ENCODE results near the gene MTG1. TPM values are rescaled to one million over a fixed set of nuclear protein-coding genes. Genes with fewer than 3 reads are reported as not detected.
"Not testable (repeated sequence)": the region's sequence is repeated elsewhere in the genome, so short reads cannot be mapped to it uniquely, and the experiment has no call there.

The MTG1 gene
- total RNA-seq, 2 donors from 2014 or later = 38.9 to 58.8 TPM

GRCh38 chr10:133431888-133432613 lies 38.1 kb downstream of the MTG1 start:
- H3K9me3 Mint-ChIP-seq; H3K4me3 Mint-ChIP-seq; H3K27ac Mint-ChIP-seq; H3K36me3 Mint-ChIP-seq (ENCODE audit: low read depth); H3K27me3 Mint-ChIP-seq; ATAC-seq (replicated peaks); H3K4me1 Mint-ChIP-seq: not testable (repeated sequence)

DNA sequence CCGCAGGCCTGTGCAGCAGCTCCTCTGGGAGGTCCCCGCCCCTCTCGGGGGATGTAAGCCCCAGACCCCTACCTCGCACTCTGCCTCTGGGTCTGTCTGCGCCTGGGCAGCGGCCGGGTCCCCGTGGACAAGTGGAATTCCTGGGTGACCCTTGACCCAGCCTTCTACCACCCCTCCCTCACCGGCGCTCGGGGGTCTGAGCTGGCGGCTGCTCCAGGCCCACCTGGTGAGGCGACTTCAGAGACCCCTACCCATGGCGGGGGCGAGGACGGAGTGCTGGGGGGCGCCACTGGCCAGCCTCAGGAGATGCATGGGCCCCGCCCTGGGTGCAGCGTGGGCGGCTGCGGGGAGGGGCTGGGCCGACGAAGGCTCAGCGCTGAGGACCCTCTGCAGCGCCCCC lies 38.8 kb downstream of the MTG1 start:
- not testable (repeated sequence) for H3K27ac Mint-ChIP-seq; H3K4me1 Mint-ChIP-seq; H3K9me3 Mint-ChIP-seq; H3K36me3 Mint-ChIP-seq (ENCODE audit: low read depth); H3K27me3 Mint-ChIP-seq; ATAC-seq (replicated peaks); H3K4me3 Mint-ChIP-seq

DNA sequence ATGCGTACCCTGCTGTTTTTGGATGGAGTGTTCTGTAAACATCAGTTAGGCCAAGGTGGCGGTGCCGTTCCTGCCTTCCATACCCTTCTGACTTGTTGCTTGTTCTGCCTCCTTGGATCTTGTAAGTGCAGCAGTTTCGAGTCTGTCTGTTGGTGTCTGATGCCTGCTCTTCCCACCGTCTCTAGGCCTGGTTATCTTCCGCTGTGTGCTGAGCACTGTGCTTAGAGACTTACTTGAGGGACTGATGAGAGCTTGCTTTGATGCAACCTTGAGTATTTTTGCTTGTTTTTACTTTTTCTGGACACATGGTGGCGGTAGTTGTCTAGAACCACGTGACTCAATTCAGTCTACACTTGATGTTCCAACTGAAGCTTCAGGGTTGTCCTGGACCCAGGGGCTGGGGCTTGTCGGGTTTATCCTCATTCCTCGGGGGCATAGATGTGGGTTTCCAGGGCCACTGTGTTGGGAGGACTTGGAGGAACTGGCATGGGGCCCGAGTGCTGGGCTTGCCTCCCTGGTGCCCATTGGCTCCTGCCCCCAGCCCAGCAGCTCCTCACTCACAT lies 44.8 kb downstream of the MTG1 start:
- ATAC-seq (replicated peaks) = peak; percentile 55
- H3K36me3 Mint-ChIP-seq (ENCODE audit: low read depth) = peaks cover 4% of the 10 kb centered on the region
- H3K27me3 Mint-ChIP-seq = peaks cover 5% of the 10 kb centered on the region
- no peaks in the 10 kb centered on the region for H3K9me3 Mint-ChIP-seq
- H3K4me3 Mint-ChIP-seq = peak overlapping the region; percentile 47
- H3K4me1 Mint-ChIP-seq = peaks cover 25% of the 10 kb centered on the region
- no peak overlapping the region for H3K27ac Mint-ChIP-seq

DNA sequence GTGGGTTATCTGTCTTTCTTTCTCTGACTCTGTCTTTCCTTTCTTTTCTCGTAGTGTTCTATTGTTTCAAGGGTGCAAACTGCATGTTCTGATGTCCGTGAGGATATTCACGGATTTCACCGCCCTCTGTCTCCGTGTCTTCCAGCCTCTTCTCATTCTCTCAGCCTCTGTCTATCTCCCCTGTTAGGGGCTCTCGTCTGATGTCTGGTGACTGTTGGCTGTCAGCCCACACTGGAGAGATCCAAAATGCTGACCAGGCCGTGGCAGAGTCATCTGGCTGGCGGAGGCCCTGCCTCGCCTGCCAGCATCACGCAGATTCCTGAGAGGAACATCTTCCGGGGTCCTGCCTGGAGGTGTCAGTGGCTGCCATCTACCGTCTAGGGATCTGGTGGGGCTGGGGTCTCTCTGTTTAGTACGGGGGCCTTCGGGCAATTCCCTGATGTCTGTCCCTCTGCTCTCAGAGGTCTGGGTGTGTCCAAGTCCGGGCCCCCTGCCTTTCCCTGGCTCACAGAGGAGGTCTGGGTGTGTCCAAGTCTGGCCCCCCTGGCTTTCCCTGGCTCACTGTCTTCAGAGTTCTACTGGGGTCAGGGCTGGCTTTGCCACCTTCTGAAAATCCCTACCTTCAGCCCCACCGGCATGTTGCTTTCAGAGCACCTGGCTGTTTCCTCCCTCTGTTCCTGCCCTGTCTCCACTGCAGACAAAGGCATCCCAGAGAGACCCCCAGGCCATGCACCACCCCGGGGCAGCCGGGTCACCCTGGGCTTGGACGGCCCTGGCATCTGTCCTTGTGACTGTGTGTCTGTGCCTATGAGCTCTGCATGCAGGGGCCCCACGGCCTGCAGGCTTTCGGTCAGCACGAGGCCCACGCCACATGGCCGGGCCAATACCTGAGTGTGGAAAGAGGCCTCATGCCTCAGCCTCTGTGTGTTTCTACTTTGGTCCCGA lies 45.8 kb downstream of the MTG1 start:
- Mint-ChIP-seq H3K4me3 (peak overlapping the region; percentile 47), H3K4me1 (peaks cover 25% of the 10 kb centered on the region), H3K27me3 (peaks cover 5% of the 10 kb centered on the region), H3K9me3 (no peaks in the 10 kb centered on the region), H3K36me3 (ENCODE audit: low read depth) (peaks cover 4% of the 10 kb centered on the region), H3K27ac (no peak overlapping the region)
- ATAC-seq (replicated peaks) = no peak

- Mint-ChIP-seq H3K27me3 (peaks cover 5% of the 10 kb centered on the region), H3K27ac (no peak overlapping the region), H3K36me3 (ENCODE audit: low read depth) (peaks cover 4% of the 10 kb centered on the region)
These were observed 46.8 kb downstream of the MTG1 start for GRCh38 chr10:133440633-133441285.

DNA sequence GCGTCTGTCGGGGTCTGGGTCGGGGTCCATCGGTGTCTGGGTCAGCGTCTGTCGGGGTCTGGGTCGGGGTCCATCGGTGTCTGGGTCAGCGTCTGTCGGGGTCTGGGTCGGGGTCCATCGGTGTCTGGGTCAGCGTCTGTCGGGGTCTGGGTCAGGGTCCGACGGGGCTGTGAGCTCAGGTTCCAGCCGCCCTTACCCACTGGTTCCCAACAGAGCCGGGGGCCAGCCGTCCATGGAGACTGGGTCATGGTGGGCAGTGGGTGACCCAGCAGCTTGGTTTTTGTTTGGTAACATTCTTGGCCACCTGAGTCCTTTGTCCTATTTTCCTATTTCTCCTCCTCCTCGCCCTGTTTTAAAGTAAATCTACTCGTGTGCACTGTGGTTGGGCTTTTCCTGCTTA lies 47.4 kb downstream of the MTG1 start:
- H3K36me3 Mint-ChIP-seq (ENCODE audit: low read depth); H3K27me3 Mint-ChIP-seq; ATAC-seq (replicated peaks); H3K9me3 Mint-ChIP-seq: not testable (repeated sequence)
- peaks cover 25% of the 10 kb centered on the region for H3K4me1 Mint-ChIP-seq
- peak overlapping the region; percentile 83 for H3K27ac Mint-ChIP-seq
- peak overlapping the region; percentile 69 for H3K4me3 Mint-ChIP-seq

More at GRCh38 chr10:133440633-133441285, 46.8 kb downstream of the MTG1 start:
- ATAC-seq (replicated peaks) = no peak
- no peaks in the 10 kb centered on the region for H3K9me3 Mint-ChIP-seq
- no peak overlapping the region for H3K4me3 Mint-ChIP-seq
- peaks cover 25% of the 10 kb centered on the region for H3K4me1 Mint-ChIP-seq

- H3K27ac Mint-ChIP-seq = peak overlapping the region; percentile 83
- H3K27me3 Mint-ChIP-seq = peaks cover 1% of the 10 kb centered on the region
- H3K4me1 Mint-ChIP-seq = peaks cover 28% of the 10 kb centered on the region
- H3K36me3 Mint-ChIP-seq (ENCODE audit: low read depth) = peaks cover 3% of the 10 kb centered on the region
- H3K9me3 Mint-ChIP-seq = peaks cover 3% of the 10 kb centered on the region
- peak; percentile 22 for ATAC-seq (replicated peaks)
- H3K4me3 Mint-ChIP-seq = peak overlapping the region; percentile 69
These were observed 47.8 kb downstream of the MTG1 start for GRCh38 chr10:133441780-133442179.

DNA sequence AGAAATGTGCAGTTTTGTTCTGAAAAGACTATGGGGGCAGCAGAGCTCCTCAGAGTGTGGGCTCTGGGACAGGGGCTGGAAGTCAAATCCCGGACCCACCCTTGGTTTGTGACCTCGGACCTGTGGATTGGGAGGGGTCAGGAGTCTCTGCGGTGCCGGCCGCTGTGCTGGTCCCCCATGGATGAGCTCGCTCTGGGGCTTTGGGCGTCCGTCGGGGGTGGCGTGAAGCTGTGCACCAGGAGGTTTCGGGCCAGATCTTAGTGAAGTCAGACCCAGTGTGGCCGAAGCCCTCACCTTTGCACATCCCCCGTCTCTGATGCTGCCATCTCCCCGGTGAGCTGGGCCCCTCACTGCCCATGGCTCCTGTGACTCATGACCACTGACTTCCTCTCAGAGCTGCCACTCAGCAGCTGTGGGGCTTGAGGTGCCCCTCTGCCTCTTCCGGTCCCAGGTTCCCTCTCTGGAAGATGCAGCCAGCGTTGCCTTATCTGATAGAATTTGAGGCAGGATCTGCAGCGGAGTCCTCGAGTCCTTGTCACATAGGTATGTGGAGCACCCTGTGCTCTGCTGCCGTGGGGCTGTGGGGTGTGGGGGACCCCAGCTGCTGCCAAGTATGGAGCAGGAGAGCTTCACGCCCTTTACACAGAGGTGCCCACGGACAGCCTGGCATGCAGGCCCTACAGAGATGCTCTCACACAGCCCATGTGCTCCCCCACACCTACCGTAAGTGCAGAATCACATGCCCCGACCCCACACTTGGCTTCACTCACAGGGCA lies 48.4 kb downstream of the MTG1 start:
- no peaks in the 10 kb centered on the region for H3K27me3 Mint-ChIP-seq
- peaks cover 6% of the 10 kb centered on the region for H3K36me3 Mint-ChIP-seq (ENCODE audit: low read depth)
- H3K4me3 Mint-ChIP-seq = peak overlapping the region; percentile 69
- peak overlapping the region; percentile 83 for H3K27ac Mint-ChIP-seq
- ATAC-seq (replicated peaks) = peak; percentile 91
- peaks cover 6% of the 10 kb centered on the region for H3K9me3 Mint-ChIP-seq
- peaks cover 30% of the 10 kb centered on the region for H3K4me1 Mint-ChIP-seq

DNA sequence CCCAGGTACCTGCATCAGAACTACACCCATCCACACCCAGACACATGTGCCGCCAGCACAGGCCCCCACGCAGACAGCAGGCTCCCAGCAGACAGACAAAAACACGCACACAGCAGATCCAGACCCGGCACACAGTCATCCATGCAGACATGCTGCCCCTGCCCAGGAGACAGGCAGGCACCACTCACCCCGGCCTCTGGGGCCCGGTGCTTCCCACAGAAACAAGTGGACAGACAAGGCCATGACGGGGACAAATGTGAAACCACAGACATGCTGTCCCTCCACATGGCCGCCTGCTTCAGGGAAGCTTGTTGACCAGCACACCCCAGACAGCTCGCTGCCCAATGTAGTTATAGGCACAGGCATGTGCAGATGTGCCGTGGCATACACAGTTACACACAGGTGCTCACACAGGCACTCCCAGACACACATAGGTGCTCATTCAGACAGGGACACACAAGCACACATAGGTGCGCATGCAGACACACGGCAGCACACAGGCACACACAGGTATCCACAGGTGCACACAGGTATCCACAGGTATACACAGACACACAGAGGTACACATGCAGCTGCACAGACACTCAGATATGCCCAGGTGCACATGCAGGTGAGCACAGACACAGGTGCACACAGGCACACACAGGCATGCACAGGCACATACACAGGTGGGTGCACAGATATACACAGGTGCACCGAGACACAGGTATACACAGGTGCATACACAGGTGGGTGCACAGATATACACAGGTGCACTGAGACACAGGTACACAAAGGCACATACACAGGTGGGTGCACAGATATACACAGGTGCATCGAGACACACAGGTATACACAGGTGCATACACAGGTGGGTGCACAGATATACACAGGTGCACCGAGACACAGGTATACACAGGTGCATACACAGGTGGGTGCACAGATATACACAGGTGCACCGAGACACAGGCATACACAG lies 49.3 kb downstream of the MTG1 start:
- H3K4me1 Mint-ChIP-seq = peaks cover 30% of the 10 kb centered on the region
- H3K27ac Mint-ChIP-seq = peak overlapping the region; percentile 83
- no peak for ATAC-seq (replicated peaks)
- H3K9me3 Mint-ChIP-seq = peaks cover 10% of the 10 kb centered on the region
- H3K27me3 Mint-ChIP-seq = no peaks in the 10 kb centered on the region
- H3K4me3 Mint-ChIP-seq = peak overlapping the region; percentile 69
- peaks cover 6% of the 10 kb centered on the region for H3K36me3 Mint-ChIP-seq (ENCODE audit: low read depth)

DNA sequence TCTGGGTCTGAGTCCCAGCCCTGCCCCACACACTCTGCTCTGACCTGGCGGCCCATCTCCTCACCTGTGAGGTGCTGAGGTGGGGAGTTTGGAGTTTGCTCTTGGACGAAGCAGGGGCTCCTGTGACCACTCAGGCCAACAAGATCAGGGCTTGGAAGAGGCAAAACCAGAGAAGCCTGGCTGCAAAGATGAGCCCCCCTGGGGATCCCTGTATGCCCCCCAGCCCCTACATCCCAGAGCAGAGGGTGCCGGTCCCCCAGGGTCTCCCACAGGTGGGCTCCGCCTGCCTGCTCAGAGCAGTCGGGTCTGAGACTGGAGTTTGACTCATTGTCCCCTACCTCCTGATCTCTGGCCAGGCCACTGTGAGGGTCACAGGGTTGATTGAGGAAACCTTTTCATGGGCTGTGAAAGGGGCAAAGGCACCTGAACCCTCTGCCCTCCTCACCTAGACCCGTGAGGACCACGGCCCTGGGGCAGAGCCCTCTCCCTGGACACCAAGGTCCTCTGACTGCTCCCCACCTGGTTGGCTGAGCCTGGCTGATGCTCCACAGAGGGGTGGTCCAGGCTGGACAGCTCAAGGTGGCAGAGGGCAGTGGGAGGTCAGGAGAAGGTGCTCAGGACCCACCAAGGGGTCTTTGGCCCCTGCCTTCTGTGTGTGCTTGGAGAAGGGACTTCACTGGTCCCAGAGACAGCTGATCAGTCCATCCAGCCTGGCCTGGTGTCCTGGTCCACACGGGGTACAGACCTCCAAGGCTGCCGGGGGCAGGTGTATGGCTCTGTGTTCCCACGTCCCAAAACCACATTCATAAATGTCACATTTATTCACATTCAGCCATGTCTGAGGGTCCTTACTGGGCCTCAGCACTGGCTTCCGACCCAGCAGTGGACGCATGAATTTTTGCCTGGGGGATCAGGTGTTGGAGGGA lies 50.6 kb downstream of the MTG1 start:
- ATAC-seq (replicated peaks) = no peak
- Mint-ChIP-seq H3K9me3 (peaks cover 20% of the 10 kb centered on the region), H3K27ac (no peak overlapping the region), H3K36me3 (ENCODE audit: low read depth) (peaks cover 6% of the 10 kb centered on the region), H3K4me3 (no peak overlapping the region), H3K27me3 (no peaks in the 10 kb centered on the region), H3K4me1 (peaks cover 24% of the 10 kb centered on the region)

DNA sequence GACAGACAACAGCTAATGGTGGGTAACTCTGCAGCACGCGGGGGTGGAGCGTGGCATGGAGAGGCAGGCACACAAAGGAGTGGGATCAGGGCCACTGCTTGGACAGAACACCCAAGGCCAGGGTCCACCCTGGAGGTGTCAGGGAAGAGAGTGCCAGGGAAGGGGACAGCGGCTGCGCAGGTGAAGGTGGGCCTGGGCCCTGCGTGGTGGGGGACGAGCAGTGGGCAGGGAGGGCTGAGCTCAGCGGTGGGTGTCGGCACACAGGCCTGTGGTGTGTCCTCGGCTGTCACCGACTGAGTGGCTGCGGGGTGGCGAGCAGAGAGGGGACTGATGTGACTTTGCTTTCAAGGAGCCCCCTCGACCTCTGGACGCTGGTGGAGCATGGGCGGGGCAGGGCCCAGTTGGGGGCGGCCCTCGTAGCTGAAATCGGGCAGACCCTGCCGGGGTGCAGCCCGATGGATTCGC lies 51.3 kb downstream of the MTG1 start:
- H3K4me1 Mint-ChIP-seq = peaks cover 24% of the 10 kb centered on the region
- ATAC-seq (replicated peaks) = no peak
- H3K4me3 Mint-ChIP-seq = no peak overlapping the region
- peaks cover 20% of the 10 kb centered on the region for H3K9me3 Mint-ChIP-seq
- H3K27me3 Mint-ChIP-seq = no peaks in the 10 kb centered on the region
- peaks cover 6% of the 10 kb centered on the region for H3K36me3 Mint-ChIP-seq (ENCODE audit: low read depth)
- no peak overlapping the region for H3K27ac Mint-ChIP-seq
